ENCODE measurements around the gene PALLD. TPM values are rescaled to one million over a fixed set of nuclear protein-coding genes. Genes with fewer than 3 reads are reported as not detected.

PALLD gene
- total RNA-seq, 1 experiment from 2014 or later, result 18.3 TPM

- H3K14ac ChIP-seq (ENCODE audit: insufficient read depth, low read length), result no peak overlapping the region
- H3K9ac ChIP-seq (ENCODE audit: extremely low read depth, insufficient read length, low read length), result no peak overlapping the region
- no peak overlapping the region for H2AK5ac ChIP-seq (ENCODE audit: insufficient read length, low read length)
- H3K27ac Mint-ChIP-seq, result peak overlapping the region in 2 of 3 experiments; percentile 7 to 10; a peak in 3 of 7 replicates
- WGBS (ENCODE audit: extremely low coverage, insufficient read length, low lambda C conversion rate), result no CpG with 5 or more reads among the region's 4 CpGs
- no peaks in the 10 kb centered on the region for H4K20me1 ChIP-seq (ENCODE audit: control insufficient read depth, insufficient read depth, insufficient read length)
- peaks cover 8% of the 10 kb centered on the region; the same call in 1 of the 2 replicates for H3K4me1 ChIP-seq (ENCODE audit: insufficient read depth, low read length)
- H3K4me3 Mint-ChIP-seq, result no peak overlapping the region
- no peak overlapping the region for H3K56ac ChIP-seq (ENCODE audit: insufficient read length, low read depth, low read length)
- H3K4me1 Mint-ChIP-seq, result peaks cover 27 to 32% of the 10 kb centered on the region in 2 experiments
- no peak overlapping the region for H2AFZ ChIP-seq (ENCODE audit: low read length)
- H3K23ac ChIP-seq (ENCODE audit: insufficient read length, low read depth, low read length), result no peak overlapping the region
- H3K79me2 ChIP-seq (ENCODE audit: insufficient read depth, low read length), result 0 out of 2 replicates have a peak, but pooled peaks cover 1% of the 10 kb centered on the region
- H3K9me3 Mint-ChIP-seq, result no peaks in the 10 kb centered on the region
- H2BK5ac ChIP-seq (ENCODE audit: insufficient read length, low read length), result no peak overlapping the region
- H3T11ph ChIP-seq (ENCODE audit: low read length), result no peak overlapping the region
- no peak for DNase-seq
- no peak overlapping the region for H2BK120ac ChIP-seq (ENCODE audit: low read depth, low read length, poor library complexity, severe bottlenecking)
- no peaks in the 10 kb centered on the region for H3K9me3 ChIP-seq (ENCODE audit: control insufficient read depth, low read depth, low read length)
- no peak overlapping the region for H2BK15ac ChIP-seq (ENCODE audit: low read depth, low read length)
- no peak overlapping the region for H3K18ac ChIP-seq (ENCODE audit: insufficient read length, low read depth, low read length)
- no peaks in the 10 kb centered on the region for H3K27me3 ChIP-seq (ENCODE audit: insufficient read depth, low read length)
- no peak overlapping the region for H4K5ac ChIP-seq (ENCODE audit: insufficient read length, low read depth, low read length)
- H3K4me2 ChIP-seq (ENCODE audit: insufficient read depth, insufficient read length, low read length), result no peak overlapping the region
- peaks cover 0 to 10% (median 0%) of the 10 kb centered on the region in 3 experiments; a peak in 5 of 7 replicates for H3K36me3 Mint-ChIP-seq (ENCODE audit: insufficient read depth in 1 of 3, low read depth in 3 of 3)
- H3K4ac ChIP-seq (ENCODE audit: low read depth, low read length), result no peak overlapping the region
- H2BK12ac ChIP-seq (ENCODE audit: insufficient read length, low read depth, low read length), result no peak overlapping the region
- no peak overlapping the region for H4K91ac ChIP-seq (ENCODE audit: insufficient read length, low read depth, low read length)
- no peaks in the 10 kb centered on the region for H3K79me1 ChIP-seq (ENCODE audit: insufficient read depth, low read depth, low read length, poor library complexity, severe bottlenecking)
- no peak overlapping the region for H4K8ac ChIP-seq (replicated peaks; ENCODE audit: insufficient read length, low read depth, low read length)
- H3K23me2 ChIP-seq (ENCODE audit: insufficient read length, low read depth, low read length, poor library complexity, severe bottlenecking), result no peaks in the 10 kb centered on the region
- H3K27ac ChIP-seq (ENCODE audit: insufficient read length, low read depth, low read length), result no peak overlapping the region
- H3K27me3 Mint-ChIP-seq (ENCODE audit: low read depth), result no peaks in the 10 kb centered on the region; the same call in none of the 2 replicates
- TF ChIP-seq, protein P1, sequence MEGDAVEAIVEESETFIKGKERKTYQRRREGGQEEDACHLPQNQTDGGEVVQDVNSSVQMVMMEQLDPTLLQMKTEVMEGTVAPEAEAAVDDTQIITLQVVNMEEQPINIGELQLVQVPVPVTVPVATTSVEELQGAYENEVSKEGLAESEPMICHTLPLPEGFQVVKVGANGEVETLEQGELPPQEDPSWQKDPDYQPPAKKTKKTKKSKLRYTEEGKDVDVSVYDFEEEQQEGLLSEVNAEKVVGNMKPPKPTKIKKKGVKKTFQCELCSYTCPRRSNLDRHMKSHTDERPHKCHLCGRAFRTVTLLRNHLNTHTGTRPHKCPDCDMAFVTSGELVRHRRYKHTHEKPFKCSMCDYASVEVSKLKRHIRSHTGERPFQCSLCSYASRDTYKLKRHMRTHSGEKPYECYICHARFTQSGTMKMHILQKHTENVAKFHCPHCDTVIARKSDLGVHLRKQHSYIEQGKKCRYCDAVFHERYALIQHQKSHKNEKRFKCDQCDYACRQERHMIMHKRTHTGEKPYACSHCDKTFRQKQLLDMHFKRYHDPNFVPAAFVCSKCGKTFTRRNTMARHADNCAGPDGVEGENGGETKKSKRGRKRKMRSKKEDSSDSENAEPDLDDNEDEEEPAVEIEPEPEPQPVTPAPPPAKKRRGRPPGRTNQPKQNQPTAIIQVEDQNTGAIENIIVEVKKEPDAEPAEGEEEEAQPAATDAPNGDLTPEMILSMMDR (conservative IDR thresholded peaks at IDR 0.05), result no peak
- no peak overlapping the region for H2BK20ac ChIP-seq (ENCODE audit: low read depth, low read length, poor library complexity, severe bottlenecking)
Measured at GRCh38 chr4:168853770-168854169, 356.9 kb downstream of the PALLD start.

All from H9 (cell line).